CD14-positive monocyte (primary cell): Measurements from ENCODE around the gene ANKRD65. TPM values are rescaled to one million over a fixed set of nuclear protein-coding genes. Genes with fewer than 3 reads are reported as not detected.

Source experiments
- DNase-seq, 3 donors: peaks; one replicate each; pipeline ENCODE4 v3.0.0-alpha.2; 2011 to 2022
- H2AFZ ChIP-seq: 2 replicates; pipeline ENCODE4 v1.6.0; 2012; ENCODE audit warnings: mild to moderate bottlenecking, low read depth, low read length, inconsistent platforms; ENCODE audit not compliant: insufficient read depth, poor library complexity, severe bottlenecking
- H3K27ac ChIP-seq, 2 donors: 1 replicate in 1 of 2; 2 replicates in 1 of 2; pipeline ENCODE4 v1.5.1; 2012 to 2013; ENCODE audit warnings: low read length in 2 of 2, control low read depth in 1 of 2, inconsistent platforms in 1 of 2, low read depth in 1 of 2, mild to moderate bottlenecking in 1 of 2
- H3K27me3 ChIP-seq, 2 donors: one replicate each; pipeline versions ENCODE4 v1.6.0 to v1.6.1; 2011 to 2013; ENCODE audit warnings: low read length in 2 of 2; ENCODE audit not compliant: control insufficient read depth in 2 of 2, insufficient read depth in 2 of 2
- H3K36me3 ChIP-seq, 2 donors: replicated peaks in 1 of 2; 1 replicate in 1 of 2; 2 replicates in 1 of 2; pipeline versions ENCODE4 v1.5.1 to v1.6.1; 2012 to 2013; ENCODE audit warnings: low read length in 2 of 2, control low read depth in 1 of 2, inconsistent platforms in 1 of 2, mild to moderate bottlenecking in 1 of 2; ENCODE audit not compliant: insufficient read depth in 2 of 2, control insufficient read depth in 1 of 2
- H3K4me1 ChIP-seq, 2 donors: 1 replicate in 1 of 2; 2 replicates in 1 of 2; pipeline versions ENCODE4 v1.5.1 to v1.6.1; 2012 to 2013; ENCODE audit warnings: low read length in 2 of 2, control low read depth in 1 of 2, inconsistent platforms in 1 of 2, mild to moderate bottlenecking in 1 of 2, moderate library complexity in 1 of 2; ENCODE audit not compliant: insufficient read depth in 2 of 2, control insufficient read depth in 1 of 2
- H3K4me2 ChIP-seq: replicated peaks from 2 replicates; pipeline ENCODE3; 2012; ENCODE audit warnings: low read length, moderate library complexity, mild to moderate bottlenecking; ENCODE audit not compliant: poor library complexity, severe bottlenecking; ENCODE audit errors: extremely low read depth
- H3K4me3 ChIP-seq, 3 experiments: fragments of 200-600 bp in 1 of 3; sonication (generic) in 1 of 3; replicated peaks in 1 of 3; 1 replicate in 2 of 3; 2 replicates in 1 of 3; pipeline ENCODE4 v1.5.1; 2011 to 2013; ENCODE audit warnings: low read length in 3 of 3, mild to moderate bottlenecking in 3 of 3, control low read depth in 2 of 3, low read depth in 2 of 3, inconsistent platforms in 1 of 3, moderate library complexity in 1 of 3
- H3K79me2 ChIP-seq: 2 replicates; pipeline ENCODE4 v1.6.0; 2012; ENCODE audit warnings: mild to moderate bottlenecking, control low read depth, inconsistent platforms, low read length, moderate library complexity; ENCODE audit not compliant: insufficient read depth
- H3K9ac ChIP-seq: 2 replicates; pipeline ENCODE4 v1.6.0; 2017; ENCODE audit warnings: low read length, mild to moderate bottlenecking; ENCODE audit not compliant: insufficient read depth, poor library complexity, severe bottlenecking
- H3K9me3 ChIP-seq, 2 donors: replicated peaks in 1 of 2; 1 replicate in 1 of 2; 2 replicates in 1 of 2; pipeline versions ENCODE4 v1.5.1 to v1.6.1; 2012 to 2013; ENCODE audit warnings: low read length in 2 of 2, control low read depth in 1 of 2; ENCODE audit not compliant: control insufficient read depth in 1 of 2, insufficient read depth in 1 of 2
- H4K20me1 ChIP-seq: 2 replicates; pipeline ENCODE4 v1.6.0; 2012; ENCODE audit warnings: mild to moderate bottlenecking, low read length, control low read depth, moderate library complexity; ENCODE audit not compliant: insufficient read depth
- H3K27ac Mint-ChIP-seq, 7 donors: one replicate each; pipeline ENCODE4 v1.8.0; 2020; ENCODE audit warnings: mild to moderate bottlenecking in 7 of 7, mixed read lengths in 7 of 7, moderate library complexity in 6 of 7, inconsistent platforms in 2 of 7
- H3K27me3 Mint-ChIP-seq, 3 donors: one replicate each; pipeline ENCODE4 v1.8.0; 2021 to 2022; ENCODE audit warnings: low read depth in 3 of 3, mild to moderate bottlenecking in 3 of 3, mixed read lengths in 3 of 3, moderate library complexity in 3 of 3, inconsistent platforms in 1 of 3
- H3K36me3 Mint-ChIP-seq, 2 donors: one replicate each; pipeline ENCODE4 v1.8.0; 2020; ENCODE audit warnings: mixed read lengths in 2 of 2, inconsistent platforms in 1 of 2, mild to moderate bottlenecking in 1 of 2
- H3K4me1 Mint-ChIP-seq: one replicate; pipeline ENCODE4 v1.8.0; 2020; ENCODE audit warnings: mild to moderate bottlenecking, mixed read lengths
- H3K4me3 Mint-ChIP-seq, 2 donors: one replicate each; pipeline ENCODE4 v1.8.0; 2020; ENCODE audit warnings: mild to moderate bottlenecking in 2 of 2, mixed read lengths in 2 of 2, moderate library complexity in 1 of 2
- H3K9me3 Mint-ChIP-seq, 7 donors: one replicate each; pipeline ENCODE4 v1.8.0; 2020 to 2022; ENCODE audit warnings: mixed read lengths in 7 of 7, mild to moderate bottlenecking in 6 of 7, moderate library complexity in 6 of 7, inconsistent platforms in 2 of 7
- whole genome bisulfite sequencing: methylation state at CpG from one replicate; pipeline ENCODE4 v1.1.5; 2013; ENCODE audit warnings: missing lambda C conversion rate; ENCODE audit not compliant: insufficient coverage; 5-methylcytosine and 5-hydroxymethylcytosine counted together
- intact Hi-C, 2 donors: fragments of 100-400 bp; cut with micrococcal nuclease; formaldehyde crosslinking; loops; one replicate each; pipeline versions ENCODE4 v1.15.0 to v1.15.1; 2023
- polyA plus RNA-seq, 3 donors: library from polyadenylated mRNA; depleted of rRNA in 1 of 3; unstranded in 2 of 3; stranded (reverse) in 1 of 3; fragments of 300-500 nt in 2 of 3; fragments of >200 nt in 1 of 3; fragmentation: Illumina TruSeq in 2 of 3; gene quantifications; 1 replicate in 2 of 3; 2 replicates in 1 of 3; pipeline ENCODE4 v1.2.3, GENCODE V29; 2012 to 2021
- TF ChIP-seq, protein P1 (sequence below): fragments of 200-600 bp; IDR thresholded peaks from one replicate; pipeline ENCODE4 v1.8.0; 2022; ENCODE audit warnings: antibody characterized with exemption, mild to moderate bottlenecking

Gene ANKRD65
- polyA plus RNA-seq, 3 donors, result 0.04 TPM; not detected in 2

DNA sequence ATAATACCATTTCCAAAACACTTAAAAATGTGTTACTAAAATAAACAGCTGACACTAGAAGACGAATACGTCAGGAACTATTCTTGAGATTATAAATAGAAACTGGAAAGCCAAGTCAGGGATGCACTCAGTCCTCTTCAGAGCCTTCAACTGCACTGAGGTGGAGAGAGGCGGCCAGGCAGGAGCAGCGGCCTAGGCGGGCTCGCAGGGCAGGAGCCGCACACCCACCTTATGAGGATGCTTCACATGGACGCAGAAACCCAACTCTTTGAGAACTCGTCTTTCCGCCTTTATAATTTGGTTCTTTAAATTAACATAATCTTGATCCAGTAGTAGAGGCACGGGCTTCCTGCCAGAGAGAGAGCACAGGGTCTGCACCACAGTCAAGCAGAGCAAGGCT, 25.9 kb downstream of the ANKRD65 start:
- Histone ChIP-seq H3K4me2 (no peak overlapping the region), H3K27ac (no peak overlapping the region), H3K4me3 (no peak overlapping the region), H2AFZ (no peak overlapping the region), H3K9me3 (no peaks in the 10 kb centered on the region), H3K79me2 (peaks cover 65% of the 10 kb centered on the region), H3K27me3 (no peaks in the 10 kb centered on the region), H4K20me1 (peaks cover 54% of the 10 kb centered on the region), H3K4me1 (peaks cover 16 to 21% of the 10 kb centered on the region in 2 donors), H3K36me3 (peaks cover 65 to 72% of the 10 kb centered on the region in 2 donors), H3K9ac (no peak overlapping the region)
- Mint-ChIP-seq H3K27me3 (no peaks in the 10 kb centered on the region), H3K9me3 (peaks cover 0 to 3% (median under 1%) of the 10 kb centered on the region in 7 donors), H3K27ac (peak overlapping the region in 3 of 7 donors; percentile 6 to 23 (median 17)), H3K4me3 (no peak overlapping the region), H3K4me1 (peaks cover 20% of the 10 kb centered on the region), H3K36me3 (peaks cover 56 to 75% of the 10 kb centered on the region in 2 donors)
- no peak for DNase-seq
- TF ChIP-seq, protein P1, sequence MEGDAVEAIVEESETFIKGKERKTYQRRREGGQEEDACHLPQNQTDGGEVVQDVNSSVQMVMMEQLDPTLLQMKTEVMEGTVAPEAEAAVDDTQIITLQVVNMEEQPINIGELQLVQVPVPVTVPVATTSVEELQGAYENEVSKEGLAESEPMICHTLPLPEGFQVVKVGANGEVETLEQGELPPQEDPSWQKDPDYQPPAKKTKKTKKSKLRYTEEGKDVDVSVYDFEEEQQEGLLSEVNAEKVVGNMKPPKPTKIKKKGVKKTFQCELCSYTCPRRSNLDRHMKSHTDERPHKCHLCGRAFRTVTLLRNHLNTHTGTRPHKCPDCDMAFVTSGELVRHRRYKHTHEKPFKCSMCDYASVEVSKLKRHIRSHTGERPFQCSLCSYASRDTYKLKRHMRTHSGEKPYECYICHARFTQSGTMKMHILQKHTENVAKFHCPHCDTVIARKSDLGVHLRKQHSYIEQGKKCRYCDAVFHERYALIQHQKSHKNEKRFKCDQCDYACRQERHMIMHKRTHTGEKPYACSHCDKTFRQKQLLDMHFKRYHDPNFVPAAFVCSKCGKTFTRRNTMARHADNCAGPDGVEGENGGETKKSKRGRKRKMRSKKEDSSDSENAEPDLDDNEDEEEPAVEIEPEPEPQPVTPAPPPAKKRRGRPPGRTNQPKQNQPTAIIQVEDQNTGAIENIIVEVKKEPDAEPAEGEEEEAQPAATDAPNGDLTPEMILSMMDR, result no peak
- intact Hi-C loops, result no loop called here
- 93% methylated on average over 9 of the region's 11 CpGs for WGBS

DNA sequence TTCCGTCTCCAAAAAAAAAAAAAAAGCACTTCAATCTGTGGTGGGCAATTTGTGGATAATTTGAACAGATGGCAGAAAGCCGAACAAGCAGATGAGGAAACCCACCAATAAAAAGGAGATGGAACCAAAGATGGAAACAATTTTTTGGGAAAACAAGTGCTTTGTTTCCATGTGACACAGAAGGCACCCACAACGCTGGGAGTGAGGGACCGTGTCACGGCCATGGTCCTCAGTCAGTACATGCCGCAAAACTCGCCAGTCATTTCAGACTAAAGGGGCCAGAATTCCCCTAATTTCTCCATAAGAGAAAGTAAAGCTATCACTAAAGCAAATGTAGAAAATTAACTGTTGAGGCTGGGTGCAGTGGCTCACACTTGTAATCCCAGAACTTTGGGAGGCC, 27.0 kb downstream of the ANKRD65 start:
- H2AFZ ChIP-seq, result no peak overlapping the region
- no peaks in the 10 kb centered on the region for H3K9me3 ChIP-seq
- peaks cover 57% of the 10 kb centered on the region for H3K79me2 ChIP-seq
- H3K27me3 ChIP-seq, result no peaks in the 10 kb centered on the region
- peaks cover 66 to 85% of the 10 kb centered on the region in 2 donors for H3K36me3 Mint-ChIP-seq
- TF ChIP-seq, protein P1, result no peak
- no peak for DNase-seq
- no peak overlapping the region for H3K27ac ChIP-seq
- no peak overlapping the region for H3K4me3 ChIP-seq
- no peak overlapping the region for H3K4me3 Mint-ChIP-seq
- peaks cover 0 to 7% (median 5%) of the 10 kb centered on the region in 7 donors for H3K9me3 Mint-ChIP-seq
- H4K20me1 ChIP-seq, result peaks cover 51% of the 10 kb centered on the region
- H3K4me1 Mint-ChIP-seq, result peaks cover 19% of the 10 kb centered on the region
- H3K4me1 ChIP-seq, result peaks cover 10 to 21% of the 10 kb centered on the region in 2 donors
- H3K9ac ChIP-seq, result no peak overlapping the region
- H3K36me3 ChIP-seq, result peaks cover 76 to 82% of the 10 kb centered on the region in 2 donors
- H3K4me2 ChIP-seq, result no peak overlapping the region
- intact Hi-C loops, result no loop called here
- no peaks in the 10 kb centered on the region for H3K27me3 Mint-ChIP-seq
- 100% methylated on average over 1 of the region's 7 CpGs for WGBS
- peak overlapping the region in 1 of 7 donors; percentile 46 for H3K27ac Mint-ChIP-seq
